HCT116 (cell line): ENCODE data around the gene ARHGAP1. TPM values are rescaled to one million over a fixed set of nuclear protein-coding genes. Genes with fewer than 3 reads are reported as not detected.

ENCODE experiments used
- ATAC-seq: fragments of 200-7000 bp; cut with Tn5 transposase; 2 replicates; pipeline ENCODE4 v1.9.1; 2020; ENCODE audit warnings: mild to moderate bottlenecking, moderate library complexity
- BruUV-seq: library from RNA; stranded (reverse); fragments of 400-500 nt; replicated peaks from 2 replicates; lab custom pipeline; 2021; lab: Mats Ljungman, UMichigan
- CTCF ChIA-PET: fragments of 300-600 bp; sonication (Branson Sonifier 250); formaldehyde crosslinking; loops from one replicate; lab custom pipeline; 2021; ENCODE audit warnings: antibody characterized with exemption; lab: Charles Lee
- POLR2A ChIA-PET: fragments of 300-600, 350-600 bp; sonication (Branson Sonifier 250); formaldehyde crosslinking; loops from one replicate; lab custom pipeline; 2021; ENCODE audit warnings: antibody characterized with exemption; lab: Charles Lee
- RAD21 ChIA-PET, 2 experiments: fragments of 300-600 bp; sonication (Branson Sonifier 250); formaldehyde crosslinking; loops; one replicate each; lab custom pipeline; 2023; ENCODE audit warnings: low total read pairs in 2 of 2; ENCODE audit not compliant: uncharacterized antibody in 2 of 2, unreplicated experiment in 2 of 2, low non-redundant PET in 1 of 2; lab: Charles Lee
- DNase-seq: peaks from one replicate; pipeline ENCODE4 v3.0.0-alpha.2; 2010; ENCODE audit warnings: low read depth, low spot score
- H2AFZ ChIP-seq: fragments of 200-600 bp; shearing (Covaris generic), sonication (generic); 2 replicates; pipeline ENCODE4 v1.6.1; 2017; ENCODE audit warnings: low read depth, mixed run types, mixed read lengths, antibody characterized with exemption, low read length; ENCODE audit not compliant: poor library complexity, severe bottlenecking
- H3K27ac ChIP-seq: 2 replicates; pipeline ENCODE4 v1.5.1; 2012; ENCODE audit warnings: low read depth, low read length
- H3K27me3 ChIP-seq: fragments of 200-600 bp; sonication (generic); 2 replicates; pipeline ENCODE4 v1.6.1; 2016; ENCODE audit warnings: mixed run types, low read length, mixed read lengths; ENCODE audit not compliant: insufficient read depth
- H3K36me3 ChIP-seq, 2 experiments: fragments of 200-500 bp in 1 of 2; fragments of 200-600 bp in 1 of 2; sonication (Bioruptor generic) in 1 of 2; sonication (generic) in 1 of 2; 2 replicates each; pipeline versions ENCODE4 v1.5.1 to v1.6.1; 2014 to 2016; ENCODE audit warnings: low read length in 2 of 2, inconsistent platforms in 1 of 2, mixed read lengths in 1 of 2, mixed run types in 1 of 2; ENCODE audit not compliant: insufficient read depth in 2 of 2, control insufficient read depth in 1 of 2
- H3K4me1 ChIP-seq, 2 experiments: fragments of 200-600 bp in 1 of 2; sonication (generic) in 1 of 2; 2 replicates each; pipeline versions ENCODE4 v1.5.1 to v1.6.1; 2012 to 2017; ENCODE audit warnings: low read length in 2 of 2, inconsistent platforms in 1 of 2, mild to moderate bottlenecking in 1 of 2, mixed read lengths in 1 of 2, mixed run types in 1 of 2, moderate library complexity in 1 of 2; ENCODE audit not compliant: insufficient read depth in 2 of 2, control insufficient read depth in 1 of 2
- H3K4me2 ChIP-seq: fragments of 200-600 bp; sonication (generic); 2 replicates; pipeline ENCODE4 v1.6.1; 2017; ENCODE audit warnings: mixed run types, low read length, mixed read lengths
- H3K4me3 ChIP-seq, 2 experiments: fragments of 200-600 bp in 1 of 2; sonication (generic) in 1 of 2; replicated peaks in 1 of 2; 2 replicates each; pipeline ENCODE4 v1.5.1; 2011 to 2016; ENCODE audit warnings: low read length in 2 of 2, control low read depth in 1 of 2, low read depth in 1 of 2, mild to moderate bottlenecking in 1 of 2, mixed read lengths in 1 of 2, mixed run types in 1 of 2
- H3K79me2 ChIP-seq: fragments of 200-600 bp; sonication (generic); 2 replicates; pipeline ENCODE4 v1.6.1; 2017; ENCODE audit warnings: mild to moderate bottlenecking, mixed run types, low read length, moderate library complexity, mixed read lengths; ENCODE audit not compliant: insufficient read depth
- H3K9ac ChIP-seq: fragments of 200-600 bp; sonication (generic); 2 replicates; pipeline ENCODE4 v1.6.1; 2016; ENCODE audit warnings: low read length, mixed read lengths
- H3K9me2 ChIP-seq: fragments of 200-600 bp; sonication (generic), shearing (Covaris generic); 2 replicates; pipeline ENCODE4 v1.6.1; 2017; ENCODE audit warnings: mixed run types, mild to moderate bottlenecking, moderate library complexity; ENCODE audit not compliant: insufficient read depth
- H3K9me3 ChIP-seq, 2 experiments: fragments of 200-500 bp in 1 of 2; fragments of 200-600 bp in 1 of 2; sonication (Bioruptor generic) in 1 of 2; sonication (generic) in 1 of 2; 2 replicates each; pipeline ENCODE4 v1.6.1; 2014 to 2017; ENCODE audit warnings: low read length in 2 of 2, mixed read lengths in 2 of 2, inconsistent platforms in 1 of 2, low read depth in 1 of 2, mild to moderate bottlenecking in 1 of 2, mixed run types in 1 of 2, moderate library complexity in 1 of 2; ENCODE audit not compliant: control insufficient read depth in 1 of 2, insufficient read depth in 1 of 2
- H4K20me1 ChIP-seq: fragments of 200-600 bp; sonication (generic), shearing (Covaris generic); 2 replicates; pipeline ENCODE4 v1.6.1; 2017; ENCODE audit warnings: mixed run types, mild to moderate bottlenecking, moderate library complexity; ENCODE audit not compliant: insufficient read depth
- CEBPB ChIP-seq: IDR thresholded peaks from 2 replicates; pipeline ENCODE4 v1.6.1; 2012; ENCODE audit warnings: low read depth
- EGR1 ChIP-seq: IDR thresholded peaks from 2 replicates; pipeline ENCODE4 v1.6.1; 2012; ENCODE audit warnings: low read depth
- EZH2 ChIP-seq: fragments of 200-600 bp; sonication (generic); IDR thresholded peaks from 2 replicates; pipeline ENCODE4 v1.6.1; 2017; ENCODE audit warnings: antibody characterized with exemption, mixed run types
- EZH2phosphoT487 ChIP-seq: fragments of 200-600 bp; IDR thresholded peaks from 2 replicates; pipeline ENCODE4 v1.6.1; 2018; ENCODE audit warnings: antibody characterized with exemption, borderline replicate concordance
- FOSL1 ChIP-seq: IDR thresholded peaks from 2 replicates; pipeline ENCODE4 v1.6.1; 2012; ENCODE audit warnings: low read depth
- POLR2A ChIP-seq: IDR thresholded peaks from 2 replicates; pipeline ENCODE4 v1.7.0; 2011; ENCODE audit warnings: borderline replicate concordance; ENCODE audit not compliant: insufficient read depth, insufficient read length; ENCODE audit errors: extremely low read depth
- POLR2AphosphoS5 ChIP-seq: IDR thresholded peaks from 2 replicates; pipeline ENCODE4 v1.6.1; 2011; ENCODE audit warnings: mild to moderate bottlenecking, low read depth, low read length, moderate library complexity
- RAD21 ChIP-seq: IDR thresholded peaks from 2 replicates; pipeline ENCODE4 v1.6.1; 2012; ENCODE audit warnings: low read depth, mild to moderate bottlenecking
- SRF ChIP-seq: IDR thresholded peaks from 2 replicates; pipeline ENCODE4 v1.6.1; 2012; ENCODE audit warnings: low read depth
- YY1 ChIP-seq: IDR thresholded peaks from 2 replicates; pipeline ENCODE4 v1.6.1; 2011; ENCODE audit warnings: low read length, low read depth, moderate library complexity, mild to moderate bottlenecking; ENCODE audit not compliant: insufficient replicate concordance; ENCODE audit errors: extremely low read depth
- ZFX ChIP-seq: fragments of 450-650 bp; IDR thresholded peaks from 2 replicates; pipeline ENCODE4 v1.6.1; 2017
- intact Hi-C: fragments of 100-400 bp; cut with micrococcal nuclease; formaldehyde crosslinking; loops from 2 replicates; pipeline ENCODE4 v1.10.0; 2022
- total RNA-seq: library from RNA; stranded (reverse); gene quantifications from one replicate; pipeline ENCODE4 v1.2.1, GENCODE V29; 2021; ENCODE audit not compliant: unreplicated experiment
- TF ChIP-seq, protein P1 (sequence below), 3 experiments: fragments of 200-600 bp in 1 of 3; sonication (generic) in 1 of 3; IDR thresholded peaks in 2 of 3; conservative IDR thresholded peaks in 1 of 3; 2 replicates each; pipeline ENCODE4 v1.5.1; 2012 to 2017; ENCODE audit warnings: low read depth in 2 of 3, low read length in 2 of 3, antibody characterized with exemption in 1 of 3, borderline replicate concordance in 1 of 3, control low read depth in 1 of 3, mild to moderate bottlenecking in 1 of 3, mixed read lengths in 1 of 3, mixed run types in 1 of 3, moderate library complexity in 1 of 3; ENCODE audit not compliant: insufficient read depth in 1 of 3
- TF ChIP-seq, protein P2 (sequence below): IDR thresholded peaks from 2 replicates; pipeline ENCODE4 v1.6.1; 2011; ENCODE audit warnings: mild to moderate bottlenecking, low read length, moderate library complexity; ENCODE audit not compliant: insufficient replicate concordance; ENCODE audit errors: extremely low read depth

The ARHGAP1 gene
- total RNA-seq, 1 experiment from 2014 or later = 36.9 TPM

DNA sequence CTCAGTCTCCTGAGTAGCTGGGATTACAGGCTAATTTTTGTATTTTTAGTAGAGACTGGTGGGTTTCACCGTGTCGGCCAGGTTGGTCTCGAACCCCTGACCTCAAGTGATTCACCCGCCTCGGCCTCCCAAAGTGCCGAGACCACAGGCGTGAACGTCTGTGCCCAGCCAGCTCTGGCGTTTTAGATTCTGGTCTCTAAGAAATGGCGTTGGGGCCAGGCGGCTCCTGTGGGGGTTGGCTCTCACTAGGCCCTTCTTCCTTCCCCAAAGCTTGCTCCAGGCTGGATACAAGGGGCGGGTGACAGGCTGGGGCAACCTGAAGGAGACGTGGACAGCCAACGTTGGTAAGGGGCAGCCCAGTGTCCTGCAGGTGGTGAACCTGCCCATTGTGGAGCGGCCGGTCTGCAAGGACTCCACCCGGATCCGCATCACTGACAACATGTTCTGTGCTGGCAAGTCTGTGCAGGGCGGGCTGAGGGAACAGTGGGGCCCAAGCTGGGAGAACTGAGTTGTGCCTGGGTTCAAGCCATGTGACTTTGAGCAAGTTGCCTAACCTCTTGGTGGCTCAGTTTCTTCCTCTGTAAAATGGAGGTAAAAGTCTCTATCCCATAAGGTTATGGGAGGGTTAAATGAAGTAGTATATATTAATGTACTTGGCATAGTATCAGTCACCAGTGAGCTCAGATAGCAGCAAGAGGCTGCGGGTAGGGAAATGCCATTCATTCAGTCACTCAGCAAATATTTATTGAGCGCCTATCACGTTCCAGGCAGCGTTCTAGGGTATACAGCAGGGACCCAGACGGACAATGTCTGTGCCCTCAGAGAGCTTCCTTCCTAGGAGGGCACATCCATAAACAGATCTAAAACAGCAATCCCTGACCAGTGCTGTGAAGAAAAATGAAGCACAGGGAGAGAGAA, 28.9 kb upstream of the ARHGAP1 start (continued):
- TF ChIP-seq, protein P1, sequence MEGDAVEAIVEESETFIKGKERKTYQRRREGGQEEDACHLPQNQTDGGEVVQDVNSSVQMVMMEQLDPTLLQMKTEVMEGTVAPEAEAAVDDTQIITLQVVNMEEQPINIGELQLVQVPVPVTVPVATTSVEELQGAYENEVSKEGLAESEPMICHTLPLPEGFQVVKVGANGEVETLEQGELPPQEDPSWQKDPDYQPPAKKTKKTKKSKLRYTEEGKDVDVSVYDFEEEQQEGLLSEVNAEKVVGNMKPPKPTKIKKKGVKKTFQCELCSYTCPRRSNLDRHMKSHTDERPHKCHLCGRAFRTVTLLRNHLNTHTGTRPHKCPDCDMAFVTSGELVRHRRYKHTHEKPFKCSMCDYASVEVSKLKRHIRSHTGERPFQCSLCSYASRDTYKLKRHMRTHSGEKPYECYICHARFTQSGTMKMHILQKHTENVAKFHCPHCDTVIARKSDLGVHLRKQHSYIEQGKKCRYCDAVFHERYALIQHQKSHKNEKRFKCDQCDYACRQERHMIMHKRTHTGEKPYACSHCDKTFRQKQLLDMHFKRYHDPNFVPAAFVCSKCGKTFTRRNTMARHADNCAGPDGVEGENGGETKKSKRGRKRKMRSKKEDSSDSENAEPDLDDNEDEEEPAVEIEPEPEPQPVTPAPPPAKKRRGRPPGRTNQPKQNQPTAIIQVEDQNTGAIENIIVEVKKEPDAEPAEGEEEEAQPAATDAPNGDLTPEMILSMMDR (IDR thresholded peaks at IDR 0.05 in 2 of 3, conservative IDR thresholded peaks at IDR 0.05 in 1 of 3; ENCODE audit: borderline replicate concordance in 1 of 3, insufficient read depth in 1 of 3, low read depth in 2 of 3, low read length in 2 of 3) = no peak
- no peak for TF ChIP-seq EZH2
- TF ChIP-seq EZH2phosphoT487 = no peak
- TF ChIP-seq CEBPB = no peak
- no peak for TF ChIP-seq YY1

DNA sequence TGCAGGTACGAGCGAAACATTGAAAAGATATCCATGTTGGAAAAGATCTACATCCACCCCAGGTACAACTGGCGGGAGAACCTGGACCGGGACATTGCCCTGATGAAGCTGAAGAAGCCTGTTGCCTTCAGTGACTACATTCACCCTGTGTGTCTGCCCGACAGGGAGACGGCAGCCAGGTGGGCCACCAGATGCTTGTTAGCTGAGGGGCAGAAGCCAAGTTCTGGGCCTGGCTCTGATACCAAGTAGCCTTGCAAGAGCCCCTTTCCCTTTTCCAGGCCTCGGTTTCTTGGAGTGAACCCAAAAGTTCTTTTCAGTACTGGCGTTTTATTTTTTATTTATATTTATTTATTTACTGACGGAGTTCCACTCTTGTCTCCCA, 28.2 kb upstream of the ARHGAP1 start:
- TF ChIP-seq EZH2phosphoT487 (no peak), SRF (no peak), POLR2A (no peak), RAD21 (no peak), FOSL1 (no peak), YY1 (no peak), EZH2 (no peak), CEBPB (no peak), ZFX (no peak), EGR1 (no peak), POLR2AphosphoS5 (no peak)
- TF ChIP-seq, protein P2, sequence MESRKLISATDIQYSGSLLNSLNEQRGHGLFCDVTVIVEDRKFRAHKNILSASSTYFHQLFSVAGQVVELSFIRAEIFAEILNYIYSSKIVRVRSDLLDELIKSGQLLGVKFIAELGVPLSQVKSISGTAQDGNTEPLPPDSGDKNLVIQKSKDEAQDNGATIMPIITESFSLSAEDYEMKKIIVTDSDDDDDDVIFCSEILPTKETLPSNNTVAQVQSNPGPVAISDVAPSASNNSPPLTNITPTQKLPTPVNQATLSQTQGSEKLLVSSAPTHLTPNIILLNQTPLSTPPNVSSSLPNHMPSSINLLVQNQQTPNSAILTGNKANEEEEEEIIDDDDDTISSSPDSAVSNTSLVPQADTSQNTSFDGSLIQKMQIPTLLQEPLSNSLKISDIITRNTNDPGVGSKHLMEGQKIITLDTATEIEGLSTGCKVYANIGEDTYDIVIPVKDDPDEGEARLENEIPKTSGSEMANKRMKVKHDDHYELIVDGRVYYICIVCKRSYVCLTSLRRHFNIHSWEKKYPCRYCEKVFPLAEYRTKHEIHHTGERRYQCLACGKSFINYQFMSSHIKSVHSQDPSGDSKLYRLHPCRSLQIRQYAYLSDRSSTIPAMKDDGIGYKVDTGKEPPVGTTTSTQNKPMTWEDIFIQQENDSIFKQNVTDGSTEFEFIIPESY = no peak
- TF ChIP-seq, protein P1 (IDR thresholded peaks at IDR 0.05 in 2 of 3, conservative IDR thresholded peaks at IDR 0.05 in 1 of 3; ENCODE audit: borderline replicate concordance in 1 of 3, insufficient read depth in 1 of 3, low read depth in 2 of 3, low read length in 2 of 3) = no peak
- Histone ChIP-seq H3K27ac (no peak overlapping the region), H3K36me3 (no peaks in the 10 kb centered on the region), H3K79me2 (no peaks in the 10 kb centered on the region), H3K4me3 (no peak overlapping the region), H4K20me1 (no peaks in the 10 kb centered on the region), H2AFZ (no peak overlapping the region), H3K4me1 (no peaks in the 10 kb centered on the region), H3K9ac (no peak overlapping the region), H3K27me3 (no peaks in the 10 kb centered on the region), H3K4me2 (no peak overlapping the region), H3K9me2 (no peaks in the 10 kb centered on the region), H3K9me3 (no peaks in the 10 kb centered on the region)
- DNase-seq = no peak
- CTCF ChIA-PET = no interaction called here
- POLR2A ChIA-PET = no interaction called here
- intact Hi-C loops = no loop called here
- no peak for ATAC-seq
- RAD21 ChIA-PET = no interaction called here
- BruUV-seq = no TSS peak
